ENCODE results near the gene SAE1. TPM values are rescaled to one million over a fixed set of nuclear protein-coding genes. Genes with fewer than 3 reads are reported as not detected.

Gene SAE1
- total RNA-seq, 1 experiment from 2014 or later = 174 TPM

DNA sequence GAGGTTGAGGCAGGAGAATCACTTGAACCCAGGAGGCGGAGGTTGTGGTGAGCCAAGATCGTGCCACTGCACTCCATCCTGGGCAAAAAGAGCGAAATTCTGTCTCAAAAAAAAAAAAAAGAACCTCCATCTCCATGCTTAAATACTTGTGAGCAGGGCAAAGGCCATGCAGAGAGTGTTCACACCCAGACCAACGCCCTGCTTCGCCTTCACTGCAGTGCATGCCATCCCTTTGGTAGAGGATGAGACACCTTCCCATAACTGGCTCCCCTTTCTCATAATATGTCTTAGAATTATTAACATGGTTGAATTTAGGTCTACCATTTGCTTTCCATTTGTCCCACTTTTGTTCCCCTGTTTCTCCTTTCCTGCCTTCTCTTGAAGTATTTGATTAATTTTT is 84.9 kb downstream of the SAE1 start:
- Mint-ChIP-seq H3K4me3 (ENCODE audit: low read depth, unreplicated experiment) (no peak overlapping the region), H3K36me3 (ENCODE audit: insufficient read depth, unreplicated experiment) (peaks cover 14% of the 10 kb centered on the region), H3K4me1 (ENCODE audit: low read depth, unreplicated experiment) (peaks cover 6% of the 10 kb centered on the region), H3K9me3 (ENCODE audit: low read depth, unreplicated experiment) (no peaks in the 10 kb centered on the region), H3K27me3 (ENCODE audit: unreplicated experiment) (no peaks in the 10 kb centered on the region), H3K27ac (ENCODE audit: unreplicated experiment) (no peak overlapping the region)
- TF ChIP-seq, protein P1, sequence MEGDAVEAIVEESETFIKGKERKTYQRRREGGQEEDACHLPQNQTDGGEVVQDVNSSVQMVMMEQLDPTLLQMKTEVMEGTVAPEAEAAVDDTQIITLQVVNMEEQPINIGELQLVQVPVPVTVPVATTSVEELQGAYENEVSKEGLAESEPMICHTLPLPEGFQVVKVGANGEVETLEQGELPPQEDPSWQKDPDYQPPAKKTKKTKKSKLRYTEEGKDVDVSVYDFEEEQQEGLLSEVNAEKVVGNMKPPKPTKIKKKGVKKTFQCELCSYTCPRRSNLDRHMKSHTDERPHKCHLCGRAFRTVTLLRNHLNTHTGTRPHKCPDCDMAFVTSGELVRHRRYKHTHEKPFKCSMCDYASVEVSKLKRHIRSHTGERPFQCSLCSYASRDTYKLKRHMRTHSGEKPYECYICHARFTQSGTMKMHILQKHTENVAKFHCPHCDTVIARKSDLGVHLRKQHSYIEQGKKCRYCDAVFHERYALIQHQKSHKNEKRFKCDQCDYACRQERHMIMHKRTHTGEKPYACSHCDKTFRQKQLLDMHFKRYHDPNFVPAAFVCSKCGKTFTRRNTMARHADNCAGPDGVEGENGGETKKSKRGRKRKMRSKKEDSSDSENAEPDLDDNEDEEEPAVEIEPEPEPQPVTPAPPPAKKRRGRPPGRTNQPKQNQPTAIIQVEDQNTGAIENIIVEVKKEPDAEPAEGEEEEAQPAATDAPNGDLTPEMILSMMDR (IDR thresholded peaks at IDR 0.05; ENCODE audit: unreplicated experiment) = no peak
- BruUV-seq (replicated peaks) = no TSS peak
- CTCF ChIA-PET = interaction anchor here (0.9 to 1.0 kb wide), 2 partner anchors 10 to 28 kb away, joined by 3 to 4 read pairs; no protein-coding TSS in a partner anchor
- intact Hi-C loops (cut with micrococcal nuclease; ENCODE audit: unreplicated experiment) = no loop called here
- DNase-seq = no peak

DNA sequence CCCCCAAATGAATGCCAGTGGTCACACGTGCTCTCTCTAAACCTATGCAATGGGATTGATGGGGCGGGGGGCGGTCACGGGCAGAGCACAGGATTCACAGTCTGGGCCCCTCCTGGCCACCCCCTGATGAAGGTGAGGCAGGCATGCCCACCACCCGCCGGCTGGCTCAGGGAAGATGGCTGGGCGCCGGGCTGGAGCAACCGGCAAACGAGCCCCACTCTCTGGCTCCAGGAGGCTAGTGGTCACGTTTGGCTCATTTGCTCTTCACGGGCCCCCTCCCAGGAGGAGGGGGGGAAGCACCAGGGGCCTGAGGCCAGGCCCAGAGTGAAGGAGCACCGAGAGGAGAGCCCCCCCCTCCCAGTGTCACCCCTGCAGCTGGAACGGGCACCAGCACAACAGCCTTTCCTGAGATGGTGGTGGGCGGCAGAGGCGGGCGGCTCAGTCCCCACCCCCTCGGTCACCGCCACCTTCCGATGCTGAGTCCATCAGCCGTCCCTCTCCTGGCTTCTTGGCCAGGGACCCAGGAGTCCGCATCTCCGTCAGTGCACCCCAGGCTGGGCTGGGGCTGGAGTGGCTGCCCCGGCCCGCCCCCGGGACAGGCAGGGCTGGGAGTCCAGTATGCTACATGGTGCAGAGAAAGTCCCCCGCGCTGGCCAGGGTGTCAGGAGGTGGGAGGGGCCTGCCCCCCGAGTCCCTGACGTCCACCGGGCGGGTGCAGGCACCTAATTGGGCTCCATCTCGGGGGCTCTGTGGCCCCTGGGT is 90.6 kb downstream of the SAE1 start:
- BruUV-seq (replicated peaks) = no TSS peak
- CTCF ChIA-PET = no interaction called here
- Mint-ChIP-seq H3K27me3 (ENCODE audit: unreplicated experiment) (no peaks in the 10 kb centered on the region), H3K36me3 (ENCODE audit: insufficient read depth, unreplicated experiment) (peaks cover 36% of the 10 kb centered on the region), H3K9me3 (ENCODE audit: low read depth, unreplicated experiment) (no peaks in the 10 kb centered on the region), H3K4me1 (ENCODE audit: low read depth, unreplicated experiment) (no peaks in the 10 kb centered on the region), H3K4me3 (ENCODE audit: low read depth, unreplicated experiment) (no peak overlapping the region), H3K27ac (ENCODE audit: unreplicated experiment) (no peak overlapping the region)
- DNase-seq = no peak
- TF ChIP-seq, protein P1 (IDR thresholded peaks at IDR 0.05; ENCODE audit: unreplicated experiment) = no peak
- intact Hi-C loops (cut with micrococcal nuclease; ENCODE audit: unreplicated experiment) = no loop called here

DNA sequence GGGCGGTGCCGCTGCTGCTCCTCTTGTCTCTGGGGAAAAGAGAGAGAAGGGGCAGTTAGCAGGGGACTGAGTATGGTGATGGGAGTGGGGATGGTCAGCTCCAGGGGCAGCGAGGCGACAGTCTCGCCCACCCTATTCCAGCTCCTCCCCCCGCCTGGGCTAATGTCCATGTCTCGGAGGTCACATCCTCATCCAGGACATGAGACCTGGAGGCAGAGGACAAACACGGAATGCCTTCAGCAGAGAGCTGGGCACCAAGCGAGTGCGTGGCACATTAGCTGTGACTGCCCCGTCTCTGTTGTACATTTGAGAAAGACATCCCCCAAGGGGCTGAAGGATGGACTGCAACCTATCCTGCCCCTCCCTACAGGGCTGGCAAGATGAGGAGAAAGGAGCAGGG is 91.3 kb downstream of the SAE1 start:
- intact Hi-C loops (cut with micrococcal nuclease; ENCODE audit: unreplicated experiment) = no loop called here
- H3K4me1 Mint-ChIP-seq (ENCODE audit: low read depth, unreplicated experiment) = no peaks in the 10 kb centered on the region

DNA sequence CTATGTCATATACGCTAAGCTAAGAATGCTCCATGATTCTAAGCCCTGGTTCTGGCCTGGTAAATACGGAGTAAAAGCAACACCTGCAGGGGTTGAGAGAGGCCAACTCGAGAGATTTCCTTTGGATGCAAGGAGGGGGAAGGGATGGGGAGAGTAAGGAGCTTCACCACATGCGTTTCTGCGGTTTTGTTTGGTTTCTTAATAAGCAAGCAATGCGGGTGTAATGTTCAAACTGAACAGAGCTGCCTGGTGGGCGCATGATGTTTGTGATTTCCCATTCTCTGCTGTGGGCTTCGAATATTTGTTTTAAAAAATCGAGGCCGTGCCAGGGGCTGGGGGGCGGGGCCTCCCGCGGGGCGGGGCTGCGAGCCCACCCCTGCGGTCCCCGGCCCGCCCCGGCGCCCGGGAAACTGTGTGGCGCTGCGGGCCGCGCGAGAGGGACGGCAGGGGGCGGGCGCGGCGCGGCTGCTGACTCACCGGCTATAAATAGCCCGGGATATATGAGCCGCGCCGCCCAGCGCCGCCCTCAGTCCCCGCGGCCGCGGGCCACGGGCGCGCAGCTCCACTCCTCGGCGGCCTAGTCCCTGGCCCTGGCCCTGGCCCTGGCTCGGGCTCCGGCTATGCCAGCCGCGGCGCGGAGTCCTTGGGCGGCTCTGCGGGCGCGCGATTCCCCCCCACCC is 95.3 kb downstream of the SAE1 start:
- no peaks in the 10 kb centered on the region for H3K4me1 Mint-ChIP-seq (ENCODE audit: low read depth, unreplicated experiment)
- H3K9me3 Mint-ChIP-seq (ENCODE audit: low read depth, unreplicated experiment) = no peaks in the 10 kb centered on the region
- DNase-seq = peak; percentile 92
- peak overlapping the region; percentile 87 for H3K27ac Mint-ChIP-seq (ENCODE audit: unreplicated experiment)
- TF ChIP-seq, protein P1 (IDR thresholded peaks at IDR 0.05; ENCODE audit: unreplicated experiment) = peak; percentile 64
- H3K27me3 Mint-ChIP-seq (ENCODE audit: unreplicated experiment) = no peaks in the 10 kb centered on the region
- intact Hi-C loops (cut with micrococcal nuclease; ENCODE audit: unreplicated experiment) = no loop called here
- H3K36me3 Mint-ChIP-seq (ENCODE audit: insufficient read depth, unreplicated experiment) = peaks cover 27% of the 10 kb centered on the region
- no peak overlapping the region for H3K4me3 Mint-ChIP-seq (ENCODE audit: low read depth, unreplicated experiment)
- CTCF ChIA-PET = interaction anchor here (0.5 to 2.0 kb wide), 6 partner anchors 10 to 202 kb away, joined by 4 to 31 read pairs (median 7); no protein-coding TSS in a partner anchor
- BruUV-seq (replicated peaks) = no TSS peak

More for the DNA sequence above, 91.3 kb downstream of the SAE1 start:
- BruUV-seq (replicated peaks) = no TSS peak
- Mint-ChIP-seq H3K36me3 (ENCODE audit: insufficient read depth, unreplicated experiment) (peaks cover 36% of the 10 kb centered on the region), H3K4me3 (ENCODE audit: low read depth, unreplicated experiment) (no peak overlapping the region), H3K27ac (ENCODE audit: unreplicated experiment) (peak overlapping the region; percentile 22), H3K27me3 (ENCODE audit: unreplicated experiment) (no peaks in the 10 kb centered on the region), H3K9me3 (ENCODE audit: low read depth, unreplicated experiment) (no peaks in the 10 kb centered on the region)
- TF ChIP-seq, protein P1 (IDR thresholded peaks at IDR 0.05; ENCODE audit: unreplicated experiment) = no peak
- no peak for DNase-seq
- CTCF ChIA-PET = no interaction called here

Measured in Calu3 (cell line).